Measurements from ENCODE around the gene RRAGC.

- no peak for TF ChIP-seq GATA2 (IDR thresholded peaks at IDR 0.05; ENCODE audit: low read depth, low read length)
- TF ChIP-seq GATA3 (IDR thresholded peaks at IDR 0.05; ENCODE audit: low read depth, low read length) = no peak
Observed at GRCh38 chr1:38819040-38819439, 40.5 kb downstream of the RRAGC start.
